Hepatocyte (in vitro differentiated cells): ENCODE data around the gene CTRB2. TPM values are rescaled to one million over a fixed set of nuclear protein-coding genes. Genes with fewer than 3 reads are reported as not detected.
"Not testable (repeated sequence)": the region's sequence is repeated elsewhere in the genome, so short reads cannot be mapped to it uniquely, and the experiment has no call there.

Experiments
- DNase-seq: peaks from one replicate; pipeline ENCODE4 v3.0.0-alpha.2; 2016; ENCODE audit warnings: low spot score
- H2AFZ ChIP-seq: fragments of 200-600 bp; sonication (generic); 2 replicates; pipeline ENCODE4 v1.6.0; 2016; ENCODE audit warnings: antibody characterized with exemption, mild to moderate bottlenecking
- H3K27ac ChIP-seq: fragments of 200-600 bp; sonication (generic); 2 replicates; pipeline ENCODE4 v1.5.1; 2016; ENCODE audit warnings: mild to moderate bottlenecking
- H3K27me3 ChIP-seq: fragments of 200-600 bp; sonication (generic); 2 replicates; pipeline ENCODE4 v1.6.1; 2016
- H3K36me3 ChIP-seq: fragments of 200-600 bp; sonication (generic); replicated peaks from 2 replicates; pipeline ENCODE4 v1.5.1; 2016; ENCODE audit warnings: low read depth; ENCODE audit not compliant: insufficient read depth
- H3K4me1 ChIP-seq: fragments of 200-600 bp; sonication (generic); 2 replicates; pipeline ENCODE4 v1.5.1; 2016; ENCODE audit warnings: mild to moderate bottlenecking, moderate library complexity; ENCODE audit not compliant: insufficient read depth
- H3K4me2 ChIP-seq: fragments of 200-600 bp; sonication (generic); 2 replicates; pipeline ENCODE4 v1.6.0; 2016
- H3K4me3 ChIP-seq: fragments of 200-600 bp; sonication (generic); 2 replicates; pipeline ENCODE4 v1.5.1; 2016; ENCODE audit warnings: mild to moderate bottlenecking
- H3K79me2 ChIP-seq: fragments of 200-600 bp; sonication (generic); 2 replicates; pipeline ENCODE4 v1.6.0; 2017; ENCODE audit warnings: mild to moderate bottlenecking
- H3K9me2 ChIP-seq: fragments of 200-600 bp; sonication (generic); replicated peaks from 2 replicates; pipeline ENCODE4 v1.6.0; 2017; ENCODE audit warnings: mild to moderate bottlenecking; ENCODE audit not compliant: insufficient read depth
- H3K9me3 ChIP-seq: fragments of 200-600 bp; sonication (generic); 2 replicates; pipeline ENCODE4 v1.5.1; 2016; ENCODE audit warnings: low read depth, mild to moderate bottlenecking
- H4K20me1 ChIP-seq: fragments of 200-600 bp; sonication (generic); 2 replicates; pipeline ENCODE4 v1.6.0; 2016; ENCODE audit warnings: mild to moderate bottlenecking; ENCODE audit not compliant: insufficient read depth, poor library complexity, severe bottlenecking
- CTCF ChIP-seq: fragments of 200-600 bp; sonication (generic); IDR thresholded peaks from 2 replicates; pipeline ENCODE4 v1.5.1; 2016; ENCODE audit warnings: antibody characterized with exemption, mild to moderate bottlenecking; ENCODE audit not compliant: poor library complexity
- EZH2 ChIP-seq: fragments of 200-600 bp; sonication (generic); IDR thresholded peaks from 2 replicates; pipeline ENCODE4 v1.6.1; 2016; ENCODE audit warnings: antibody characterized with exemption, mild to moderate bottlenecking, borderline replicate concordance
- EZH2phosphoT487 ChIP-seq: fragments of 200-600 bp; sonication (generic); IDR thresholded peaks from one replicate; pipeline ENCODE4 v1.6.1; 2018; ENCODE audit warnings: antibody characterized with exemption, mild to moderate bottlenecking, low read depth, moderate library complexity; ENCODE audit not compliant: unreplicated experiment, severe bottlenecking
- WGBS: methylation state at CpG from one replicate; pipeline ENCODE4 v1.1.6; 2016; ENCODE audit warnings: low lambda C conversion rate; ENCODE audit errors: missing lambda C conversion rate; 5-methylcytosine and 5-hydroxymethylcytosine counted together
- polyA plus RNA-seq: library from polyadenylated mRNA; unstranded; fragments of >200 nt; fragmentation: Nextera tagmentation; extraction: Ambion mirVana; gene quantifications from 2 replicates; pipeline ENCODE4 v1.2.1, GENCODE V29; 2016
- total RNA-seq: library from RNA; depleted of rRNA; stranded (reverse); fragments of >200 nt; gene quantifications from 2 replicates; pipeline ENCODE4 v1.2.3, GENCODE V29; 2014

CTRB2 gene
- total and polyA plus RNA-seq, 2 experiments from 2014 or later, result 0.44 TPM; not detected in 1

- Histone ChIP-seq H4K20me1 (no peaks in the 10 kb centered on the region), H3K27me3 (no peaks in the 10 kb centered on the region), H3K9me2 (no peaks in the 10 kb centered on the region), H3K36me3 (no peaks in the 10 kb centered on the region), H3K79me2 (no peaks in the 10 kb centered on the region), H3K27ac (no peak overlapping the region), H3K4me3 (no peak overlapping the region), H3K4me1 (no peaks in the 10 kb centered on the region), H3K9me3 (no peaks in the 10 kb centered on the region), H3K4me2 (no peak overlapping the region), H2AFZ (no peak overlapping the region)
- 89% methylated on average over 5 of the region's 5 CpGs for WGBS
- no peak for DNase-seq
- TF ChIP-seq CTCF (no peak), EZH2 (no peak), EZH2phosphoT487 (no peak)
Observed at GRCh38 chr16:75209944-75210343, 3.0 kb upstream of the CTRB2 start.

GRCh38 chr16:75209514-75209913 is 2.6 kb upstream of the CTRB2 start:
- H3K4me2 ChIP-seq, H3K27ac ChIP-seq: not testable (repeated sequence)
- WGBS, result 87% methylated on average over 7 of the region's 7 CpGs

GRCh38 chr16:75208861-75209505 is 2.0 kb upstream of the CTRB2 start:
- Histone ChIP-seq H3K4me1 (no peaks in the 10 kb centered on the region), H3K4me3 (no peak overlapping the region), H3K27me3 (no peaks in the 10 kb centered on the region), H3K27ac (no peak overlapping the region), H2AFZ (no peak overlapping the region), H3K9me3 (no peaks in the 10 kb centered on the region), H3K9me2 (no peaks in the 10 kb centered on the region), H4K20me1 (no peaks in the 10 kb centered on the region), H3K36me3 (no peaks in the 10 kb centered on the region), H3K79me2 (no peaks in the 10 kb centered on the region), H3K4me2 (no peak overlapping the region)
- WGBS, result 90% methylated on average over 27 of the region's 27 CpGs
- DNase-seq, result no peak
- TF ChIP-seq EZH2phosphoT487 (no peak), EZH2 (no peak), CTCF (no peak)

More at GRCh38 chr16:75209514-75209913, 2.6 kb upstream of the CTRB2 start:
- not testable (repeated sequence) for H3K4me1 ChIP-seq, H3K79me2 ChIP-seq, H3K27me3 ChIP-seq, H3K36me3 ChIP-seq, DNase-seq, H3K9me2 ChIP-seq, H3K9me3 ChIP-seq, H3K4me3 ChIP-seq, H4K20me1 ChIP-seq, H2AFZ ChIP-seq

- H3K9me2 ChIP-seq, result no peaks in the 10 kb centered on the region
- no peak overlapping the region for H3K4me2 ChIP-seq
- H3K27ac ChIP-seq, result no peak overlapping the region
- 83% methylated on average over 13 of the region's 13 CpGs for WGBS
- no peaks in the 10 kb centered on the region for H3K9me3 ChIP-seq
- H3K27me3 ChIP-seq, result no peaks in the 10 kb centered on the region
- no peak overlapping the region for H3K4me3 ChIP-seq
- H2AFZ ChIP-seq, result no peak overlapping the region
- TF ChIP-seq EZH2, result no peak
- TF ChIP-seq CTCF, result no peak
- no peak for TF ChIP-seq EZH2phosphoT487
- no peaks in the 10 kb centered on the region for H3K79me2 ChIP-seq
- no peak for DNase-seq
- no peaks in the 10 kb centered on the region for H3K4me1 ChIP-seq
- H3K36me3 ChIP-seq, result no peaks in the 10 kb centered on the region
- no peaks in the 10 kb centered on the region for H4K20me1 ChIP-seq
Observed at GRCh38 chr16:75208242-75208825, 1.4 kb upstream of the CTRB2 start.
